Peyer's patch (tissue), 4 donors: ENCODE data around the gene ABCA7. TPM values are rescaled to one million over a fixed set of nuclear protein-coding genes. Genes with fewer than 3 reads are reported as not detected.

Experiments
- DNase-seq, 3 donors: peaks; one replicate each; pipeline ENCODE4 v3.0.0-alpha.2; 2017 to 2019
- H3K27ac ChIP-seq, 4 donors: fragments of 200-600 bp; sonication (generic); one replicate each; pipeline ENCODE4 v1.5.1; 2016 to 2019
- H3K27me3 ChIP-seq, 2 donors: fragments of 200-600 bp; sonication (generic); one replicate each; pipeline ENCODE4 v1.5.1; 2019
- H3K36me3 ChIP-seq, 3 donors: fragments of 200-600 bp; sonication (generic); one replicate each; pipeline ENCODE4 v1.5.1; 2016 to 2019
- H3K4me1 ChIP-seq, 4 donors: fragments of 200-600 bp; sonication (generic); one replicate each; pipeline ENCODE4 v1.5.1; 2016 to 2019
- H3K4me3 ChIP-seq, 4 donors: fragments of 200-600 bp; sonication (generic); 1 replicate in 3 of 4; 2 replicates in 1 of 4; pipeline ENCODE4 v1.5.1; 2016 to 2019; ENCODE audit warnings: mild to moderate bottlenecking in 1 of 4
- H3K9me3 ChIP-seq, 4 donors: fragments of 200-600 bp; sonication (generic); one replicate each; pipeline ENCODE4 v1.5.1; 2016 to 2019; ENCODE audit warnings: mild to moderate bottlenecking in 1 of 4
- CTCF ChIP-seq, 6 experiments: fragments of 450-650 bp in 4 of 6; fragments of 200-600 bp in 2 of 6; sonication (generic) in 1 of 6; IDR thresholded peaks; one replicate each; pipeline ENCODE4 v1.5.1; 2017 to 2019; ENCODE audit warnings: antibody characterized with exemption in 6 of 6, mild to moderate bottlenecking in 3 of 6, moderate library complexity in 1 of 6
- POLR2A ChIP-seq, 2 donors: fragments of 450-650 bp; IDR thresholded peaks; one replicate each; pipeline ENCODE4 v1.5.1; 2017; ENCODE audit warnings: antibody characterized with exemption in 2 of 2, mild to moderate bottlenecking in 2 of 2, moderate library complexity in 2 of 2
- total RNA-seq, 4 donors: library from RNA; depleted of rRNA; stranded (reverse); fragments of >200 nt; gene quantifications; one replicate each; pipeline ENCODE4 v1.1.0, GENCODE V29; 2016

ABCA7 gene
- total RNA-seq, 4 donors from 2014 or later = 30.1 to 162 (median 72.1) TPM

GRCh38 chr19:996051-996838, 43.7 kb upstream of the ABCA7 start:
- TF ChIP-seq POLR2A (IDR thresholded peaks at IDR 0.05) (no peak), CTCF (IDR thresholded peaks at IDR 0.05) (no peak)
- Histone ChIP-seq H3K27ac (no peak overlapping the region), H3K4me1 (peaks cover 0 to 22% (median 12%) of the 10 kb centered on the region in 4 donors), H3K27me3 (peaks cover 0 to 34% of the 10 kb centered on the region in 2 donors), H3K4me3 (peak overlapping the region in 1 of 4 donors; percentile 6), H3K9me3 (no peaks in the 10 kb centered on the region), H3K36me3 (peaks cover 0 to 9% (median 0%) of the 10 kb centered on the region in 3 donors)
- DNase-seq = peak in 2 of 3 donors; percentile 63 to 88

- no peak overlapping the region for H3K27ac ChIP-seq
- no peaks in the 10 kb centered on the region for H3K9me3 ChIP-seq
- DNase-seq = no peak
- no peak overlapping the region for H3K4me3 ChIP-seq
- H3K27me3 ChIP-seq = peaks cover 0 to 37% of the 10 kb centered on the region in 2 donors
- H3K4me1 ChIP-seq = peaks cover 0 to 28% (median 15%) of the 10 kb centered on the region in 4 donors
- peaks cover 0 to 9% (median 0%) of the 10 kb centered on the region in 3 donors for H3K36me3 ChIP-seq
- TF ChIP-seq POLR2A (IDR thresholded peaks at IDR 0.05) (no peak), CTCF (IDR thresholded peaks at IDR 0.05) (no peak)
Observed at GRCh38 chr19:998064-998463, 41.8 kb upstream of the ABCA7 start.

DNA sequence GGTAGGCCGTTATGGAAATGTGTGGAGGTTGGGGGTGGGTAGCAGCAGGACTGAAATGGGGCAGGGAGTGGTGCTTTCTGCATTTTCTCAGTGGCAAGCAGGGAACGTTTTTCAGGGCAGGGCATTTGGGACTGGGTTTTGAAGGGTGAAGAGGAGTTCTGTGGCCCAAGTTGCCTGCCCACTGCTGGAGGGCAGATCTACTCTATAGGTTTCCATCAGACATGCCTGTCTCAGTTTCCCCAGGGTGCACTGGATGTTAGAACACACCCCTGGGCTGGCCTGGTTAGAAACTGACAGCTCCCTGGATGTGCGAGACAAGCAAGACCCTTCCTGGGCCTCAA, 40.6 kb upstream of the ABCA7 start:
- no peaks in the 10 kb centered on the region for H3K9me3 ChIP-seq
- peaks cover 0 to 37% of the 10 kb centered on the region in 2 donors for H3K27me3 ChIP-seq
- TF ChIP-seq CTCF (IDR thresholded peaks at IDR 0.05) (no peak), POLR2A (IDR thresholded peaks at IDR 0.05) (no peak)
- H3K4me3 ChIP-seq = no peak overlapping the region
- no peak for DNase-seq
- H3K36me3 ChIP-seq = peaks cover 0 to 4% (median 0%) of the 10 kb centered on the region in 3 donors
- no peak overlapping the region for H3K27ac ChIP-seq
- peaks cover 0 to 28% (median 15%) of the 10 kb centered on the region in 4 donors for H3K4me1 ChIP-seq

- peak; percentile 55 to 78 (median 77) for DNase-seq
- H3K4me3 ChIP-seq = peak within 1 kb of the TSS in 3 of 4 donors; percentile 19 to 31 (median 27)
- TF ChIP-seq POLR2A (IDR thresholded peaks at IDR 0.05) (no peak), CTCF (IDR thresholded peaks at IDR 0.05) (peak; percentile 28 to 51 (median 37))
- no peaks in the 10 kb centered on the region for H3K9me3 ChIP-seq
- H3K27me3 ChIP-seq = peaks cover 0 to 37% of the 10 kb centered on the region in 2 donors
- H3K4me1 ChIP-seq = peaks cover 0 to 28% (median 15%) of the 10 kb centered on the region in 4 donors
- no peak within 1 kb of the TSS for H3K27ac ChIP-seq
- H3K36me3 ChIP-seq = no peaks in the 10 kb centered on the region
Observed at GRCh38 chr19:1000095-1000494, 39.8 kb upstream of the ABCA7 start, which contains the start of gene GRIN3B. GRIN3B (plus strand) TSS chr19:1000419; CDS start chr19:1000438, 19 bp downstream.

DNA sequence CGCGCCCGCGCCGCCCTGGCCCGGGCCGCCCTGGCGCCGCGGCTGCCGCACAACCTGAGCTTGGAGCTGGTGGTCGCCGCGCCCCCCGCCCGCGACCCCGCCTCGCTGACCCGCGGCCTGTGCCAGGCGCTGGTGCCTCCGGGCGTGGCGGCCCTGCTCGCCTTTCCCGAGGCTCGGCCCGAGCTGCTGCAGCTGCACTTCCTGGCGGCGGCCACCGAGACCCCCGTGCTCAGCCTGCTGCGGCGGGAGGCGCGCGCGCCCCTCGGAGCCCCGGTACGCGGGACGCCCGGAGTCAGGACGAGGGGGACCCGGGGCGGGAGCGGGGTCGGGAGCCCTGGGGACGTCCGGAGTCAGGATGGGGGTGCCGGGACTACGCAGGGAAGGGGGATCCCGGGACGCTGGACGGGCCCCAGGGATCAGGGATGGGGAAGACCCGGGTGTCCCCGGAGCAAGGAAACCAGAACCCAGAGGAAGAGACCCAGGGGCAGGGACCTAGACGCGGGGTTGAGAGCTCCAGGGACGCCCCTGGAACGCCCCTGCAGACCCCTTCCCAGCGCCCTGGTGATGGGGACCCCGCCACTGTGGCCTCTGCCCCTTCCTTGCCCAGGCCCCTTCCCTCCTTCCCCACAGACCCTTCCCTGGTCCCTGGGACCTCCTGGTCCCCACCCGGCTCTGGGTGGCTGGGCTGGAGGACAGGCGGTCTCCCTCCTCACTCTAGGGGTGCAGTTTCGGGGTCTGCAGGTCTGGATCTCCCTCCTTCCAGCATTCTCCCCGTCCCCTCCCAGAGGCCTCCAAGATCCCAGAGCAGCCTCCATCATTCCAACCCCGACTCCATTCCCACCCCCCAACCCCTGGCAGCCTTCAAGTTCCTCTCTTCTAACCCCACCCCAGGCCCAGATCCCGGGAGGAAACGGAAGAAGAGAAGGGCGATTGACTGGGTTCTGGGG, 39.0 kb upstream of the ABCA7 start:
- no peak for DNase-seq
- H3K36me3 ChIP-seq = no peaks in the 10 kb centered on the region
- H3K9me3 ChIP-seq = no peaks in the 10 kb centered on the region
- no peak overlapping the region for H3K27ac ChIP-seq
- no peak for TF ChIP-seq POLR2A (IDR thresholded peaks at IDR 0.05)
- TF ChIP-seq CTCF (IDR thresholded peaks at IDR 0.05) = no peak
- peaks cover 0 to 34% of the 10 kb centered on the region in 2 donors for H3K27me3 ChIP-seq
- H3K4me1 ChIP-seq = peaks cover 0 to 28% (median 15%) of the 10 kb centered on the region in 4 donors
- peak overlapping the region in 3 of 4 donors; percentile 19 to 31 (median 27) for H3K4me3 ChIP-seq
